Colonic mucosa (tissue), 4 donors: ENCODE measurements around the gene AQP5. TPM values are rescaled to one million over a fixed set of nuclear protein-coding genes. Genes with fewer than 3 reads are reported as not detected.

ENCODE experiments used
- DNase-seq: peaks from one replicate; pipeline ENCODE4 v3.0.0-alpha.2; 2020
- H3K27ac ChIP-seq: fragments of 200-600 bp; one replicate; pipeline ENCODE4 v1.8.0; 2021
- H3K27me3 ChIP-seq: fragments of 200-600 bp; one replicate; pipeline ENCODE4 v1.8.0; 2021
- H3K36me3 ChIP-seq: fragments of 200-600 bp; one replicate; pipeline ENCODE4 v1.8.0; 2021
- H3K4me1 ChIP-seq: fragments of 200-600 bp; one replicate; pipeline ENCODE4 v1.8.0; 2021; ENCODE audit warnings: mild to moderate bottlenecking
- H3K4me3 ChIP-seq: fragments of 200-600 bp; one replicate; pipeline ENCODE4 v1.8.0; 2021
- H3K9ac ChIP-seq, 2 donors: one replicate each; pipeline ENCODE4 v1.7.0; 2013; ENCODE audit warnings: control low read depth in 2 of 2, low read depth in 2 of 2, low read length in 2 of 2
- H3K9me3 ChIP-seq: fragments of 200-600 bp; one replicate; pipeline ENCODE4 v1.8.0; 2021
- intact Hi-C: fragments of 100-400 bp; cut with DNase I; formaldehyde crosslinking; loops from one replicate; pipeline ENCODE4 v1.14.1; 2022
- total RNA-seq, 2 donors: library from RNA; stranded (reverse); fragmentation: NEBNext Ultra II Directional in 1 of 2; extraction: Animal tissue kit (Norgen Biotek cat#: 25700) in 1 of 2; gene quantifications; one replicate each; pipeline ENCODE4 v1.2.1, GENCODE V29; 2021
- TF ChIP-seq, protein P1 (sequence below): fragments of 200-600 bp; IDR thresholded peaks from one replicate; pipeline ENCODE4 v1.8.0; 2022; ENCODE audit warnings: antibody characterized with exemption, mild to moderate bottlenecking
- donor health status: healthy.
- donor health status: DM: no; HTN: no; CAD: no.
- donor health status: DM: no; HTN: no; CAD: no.

Gene AQP5
- total RNA-seq, 2 donors from 2014 or later = not detected

DNA sequence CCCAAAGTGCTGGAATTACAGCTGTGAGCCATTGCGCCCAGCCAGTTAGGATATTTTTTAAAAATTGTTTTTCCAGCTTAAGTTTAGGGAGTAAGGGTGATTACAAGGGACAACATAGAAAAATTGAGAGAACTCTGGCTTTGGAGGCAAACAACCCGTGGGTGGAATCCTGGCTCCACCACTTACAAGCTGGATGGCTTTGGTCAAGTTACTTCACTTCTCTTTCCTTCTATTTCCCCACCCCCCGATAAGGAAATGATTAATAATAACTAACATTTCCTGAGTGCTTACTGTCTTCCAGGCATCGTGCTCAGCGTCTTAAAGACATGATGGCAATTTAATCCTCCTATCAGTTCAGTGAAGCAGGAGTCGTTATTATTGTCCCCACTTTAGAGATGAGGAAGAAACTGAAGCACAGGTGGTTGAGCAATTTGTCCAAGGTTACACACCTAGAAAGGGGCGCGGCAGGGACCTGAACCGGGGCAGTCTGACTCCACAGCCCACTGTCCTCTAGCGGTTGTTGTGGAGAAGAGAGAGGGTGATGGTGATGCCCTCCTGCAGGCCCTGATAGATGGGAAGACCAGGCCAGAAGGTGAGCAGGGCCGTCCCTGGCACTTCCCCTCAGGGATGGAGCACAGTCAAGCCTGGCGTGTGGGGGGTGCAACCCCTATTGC, 41.3 kb upstream of the AQP5 start:
- TF ChIP-seq, protein P1, sequence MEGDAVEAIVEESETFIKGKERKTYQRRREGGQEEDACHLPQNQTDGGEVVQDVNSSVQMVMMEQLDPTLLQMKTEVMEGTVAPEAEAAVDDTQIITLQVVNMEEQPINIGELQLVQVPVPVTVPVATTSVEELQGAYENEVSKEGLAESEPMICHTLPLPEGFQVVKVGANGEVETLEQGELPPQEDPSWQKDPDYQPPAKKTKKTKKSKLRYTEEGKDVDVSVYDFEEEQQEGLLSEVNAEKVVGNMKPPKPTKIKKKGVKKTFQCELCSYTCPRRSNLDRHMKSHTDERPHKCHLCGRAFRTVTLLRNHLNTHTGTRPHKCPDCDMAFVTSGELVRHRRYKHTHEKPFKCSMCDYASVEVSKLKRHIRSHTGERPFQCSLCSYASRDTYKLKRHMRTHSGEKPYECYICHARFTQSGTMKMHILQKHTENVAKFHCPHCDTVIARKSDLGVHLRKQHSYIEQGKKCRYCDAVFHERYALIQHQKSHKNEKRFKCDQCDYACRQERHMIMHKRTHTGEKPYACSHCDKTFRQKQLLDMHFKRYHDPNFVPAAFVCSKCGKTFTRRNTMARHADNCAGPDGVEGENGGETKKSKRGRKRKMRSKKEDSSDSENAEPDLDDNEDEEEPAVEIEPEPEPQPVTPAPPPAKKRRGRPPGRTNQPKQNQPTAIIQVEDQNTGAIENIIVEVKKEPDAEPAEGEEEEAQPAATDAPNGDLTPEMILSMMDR = no peak
- no peaks in the 10 kb centered on the region for H3K27me3 ChIP-seq
- H3K27ac ChIP-seq = no peak overlapping the region
- no peak overlapping the region for H3K9ac ChIP-seq
- DNase-seq = no peak
- no peak overlapping the region for H3K4me3 ChIP-seq
- no peaks in the 10 kb centered on the region for H3K9me3 ChIP-seq
- no peaks in the 10 kb centered on the region for H3K36me3 ChIP-seq
- intact Hi-C loops = no loop called here
- H3K4me1 ChIP-seq = no peaks in the 10 kb centered on the region

DNA sequence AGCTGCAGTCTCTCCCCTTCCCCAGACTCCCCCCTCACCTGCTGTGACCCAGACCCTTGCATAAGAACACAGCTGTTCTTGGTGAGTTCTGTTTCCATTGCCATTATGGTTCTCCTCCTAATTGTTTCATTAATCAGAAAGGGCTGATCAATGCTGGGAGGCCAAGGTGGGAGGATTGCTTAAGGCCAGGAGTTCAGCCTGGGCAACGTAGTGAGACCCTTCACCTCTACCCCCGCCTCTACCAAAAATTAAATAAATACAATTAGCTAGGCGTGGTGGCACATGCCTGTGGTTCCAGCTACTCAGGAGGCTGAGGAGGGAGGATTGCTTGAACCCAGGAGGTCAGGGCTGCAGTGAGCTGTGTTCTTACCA, 40.8 kb upstream of the AQP5 start:
- no peaks in the 10 kb centered on the region for H3K9me3 ChIP-seq
- no peaks in the 10 kb centered on the region for H3K36me3 ChIP-seq
- no peaks in the 10 kb centered on the region for H3K27me3 ChIP-seq
- no peaks in the 10 kb centered on the region for H3K4me1 ChIP-seq
- no peak overlapping the region for H3K27ac ChIP-seq
- H3K4me3 ChIP-seq = no peak overlapping the region
- H3K9ac ChIP-seq = no peak overlapping the region
- TF ChIP-seq, protein P1 = no peak
- intact Hi-C loops = no loop called here
- DNase-seq = no peak

DNA sequence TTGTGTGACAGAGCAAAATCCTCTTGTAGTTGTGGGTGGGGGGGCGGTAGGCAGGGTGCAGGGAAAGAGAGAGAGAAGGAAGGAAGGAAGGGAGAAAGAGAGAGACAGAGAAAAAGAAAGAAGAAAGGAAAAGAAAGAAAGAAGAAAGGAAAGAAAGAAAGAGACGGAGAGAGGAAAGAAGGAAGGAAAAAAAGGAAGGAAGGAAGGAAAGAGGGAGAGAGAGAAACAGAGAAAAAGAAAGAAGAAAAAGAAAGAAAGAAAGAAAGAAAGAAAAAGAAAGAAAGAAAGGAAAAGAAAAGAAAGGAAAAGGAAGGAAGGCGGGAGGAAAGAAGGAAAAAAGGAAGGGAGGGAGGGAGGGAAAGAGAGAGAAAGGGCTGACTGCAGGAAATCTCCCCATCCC, 40.4 kb upstream of the AQP5 start:
- TF ChIP-seq, protein P1 = no peak

DNA sequence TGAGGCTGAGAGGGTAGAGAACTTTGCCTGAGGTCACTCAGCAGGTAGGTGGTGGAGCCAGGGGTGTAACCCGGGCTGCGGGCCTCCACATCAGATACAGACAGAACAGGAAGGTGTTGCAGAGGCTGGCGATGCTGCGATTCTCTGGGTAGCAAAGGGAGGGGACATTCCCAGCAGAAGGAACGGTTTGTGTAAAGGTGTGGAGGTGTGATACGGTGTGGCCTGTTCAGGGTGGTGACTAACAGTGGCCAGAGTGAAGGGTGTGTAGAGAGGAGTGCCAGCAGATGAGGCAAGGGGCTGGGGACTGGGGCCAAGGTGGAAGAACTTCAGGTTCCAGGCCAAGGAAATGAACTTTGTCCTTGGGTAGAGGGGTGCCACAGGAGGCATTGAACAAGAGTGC, 39.7 kb upstream of the AQP5 start:
- TF ChIP-seq, protein P1 = no peak
- intact Hi-C loops = no loop called here
- Histone ChIP-seq H3K4me3 (no peak overlapping the region), H3K9ac (no peak overlapping the region), H3K27me3 (no peaks in the 10 kb centered on the region), H3K4me1 (no peaks in the 10 kb centered on the region), H3K9me3 (no peaks in the 10 kb centered on the region), H3K27ac (no peak overlapping the region), H3K36me3 (no peaks in the 10 kb centered on the region)
- no peak for DNase-seq

More for the DNA sequence above, 40.4 kb upstream of the AQP5 start:
- Histone ChIP-seq H3K9me3 (no peaks in the 10 kb centered on the region), H3K27ac (no peak overlapping the region), H3K36me3 (no peaks in the 10 kb centered on the region), H3K4me3 (no peak overlapping the region), H3K9ac (no peak overlapping the region), H3K27me3 (no peaks in the 10 kb centered on the region), H3K4me1 (no peaks in the 10 kb centered on the region)
- intact Hi-C loops = no loop called here
- DNase-seq = no peak

DNA sequence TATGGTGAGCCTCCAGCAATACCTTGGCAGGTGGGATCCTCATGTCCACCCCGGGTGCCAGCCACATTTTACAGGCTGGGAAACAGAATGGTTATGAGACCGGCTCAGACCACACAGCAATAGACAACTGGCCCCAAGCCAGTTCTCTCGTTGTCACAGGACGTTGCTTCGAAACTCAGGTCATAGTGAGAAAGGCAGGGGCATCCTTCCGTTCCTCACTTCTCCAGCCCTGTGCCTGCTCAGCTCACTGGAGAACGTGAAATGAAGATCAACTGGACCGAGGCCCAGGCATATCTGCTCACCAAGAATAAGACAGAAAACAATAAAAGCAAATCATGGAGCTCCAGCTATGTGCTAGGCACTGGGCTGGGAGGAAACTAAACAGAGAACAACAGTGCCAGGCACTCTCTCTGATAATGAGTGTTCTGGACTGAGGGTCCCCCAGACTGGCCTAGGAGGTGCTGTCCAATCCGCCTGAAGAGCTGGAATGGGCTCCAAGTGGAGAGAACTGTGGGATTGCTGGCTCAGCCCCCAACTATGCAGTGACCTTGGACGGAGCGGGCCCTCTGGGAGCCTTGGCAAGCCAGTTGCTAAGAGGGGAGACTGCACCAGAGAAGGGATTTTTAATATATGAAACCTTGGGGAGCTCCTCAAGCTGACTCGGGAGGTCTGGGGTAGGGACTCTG, 39.2 kb upstream of the AQP5 start:
- Histone ChIP-seq H3K9me3 (no peaks in the 10 kb centered on the region), H3K9ac (no peak overlapping the region), H3K27me3 (no peaks in the 10 kb centered on the region), H3K4me3 (no peak overlapping the region), H3K4me1 (no peaks in the 10 kb centered on the region), H3K27ac (no peak overlapping the region), H3K36me3 (no peaks in the 10 kb centered on the region)
- no peak for DNase-seq
- TF ChIP-seq, protein P1 = no peak
- intact Hi-C loops = no loop called here
